ENCODE data around the gene SEMA3D.

SEMA3D gene

GRCh38 chr7:85184599-85185423 is 2.0 kb downstream of the SEMA3D start:
- no peak for DNase-seq (ENCODE audit: low read depth)

DNA sequence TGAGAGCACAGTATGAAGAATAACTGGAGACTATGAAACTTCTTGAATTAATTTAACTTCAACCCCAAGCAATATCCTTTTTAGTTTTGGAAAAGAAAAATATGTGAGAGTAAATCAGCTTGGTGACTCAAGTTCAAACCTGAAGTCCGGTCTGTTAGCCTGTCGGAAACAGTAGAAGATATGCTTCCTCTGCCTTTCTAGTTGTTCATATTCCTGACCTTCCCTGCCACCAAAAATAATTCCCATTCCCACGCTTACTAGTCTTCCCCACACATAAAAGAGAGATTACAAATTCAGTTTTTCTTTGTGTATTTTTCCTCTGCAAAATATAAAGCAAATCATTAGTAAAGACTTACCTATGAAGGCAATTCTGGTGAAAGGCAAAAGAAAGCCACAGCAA is 3.6 kb downstream of the SEMA3D start:
- DNase-seq (ENCODE audit: low read depth): no peak

DNA sequence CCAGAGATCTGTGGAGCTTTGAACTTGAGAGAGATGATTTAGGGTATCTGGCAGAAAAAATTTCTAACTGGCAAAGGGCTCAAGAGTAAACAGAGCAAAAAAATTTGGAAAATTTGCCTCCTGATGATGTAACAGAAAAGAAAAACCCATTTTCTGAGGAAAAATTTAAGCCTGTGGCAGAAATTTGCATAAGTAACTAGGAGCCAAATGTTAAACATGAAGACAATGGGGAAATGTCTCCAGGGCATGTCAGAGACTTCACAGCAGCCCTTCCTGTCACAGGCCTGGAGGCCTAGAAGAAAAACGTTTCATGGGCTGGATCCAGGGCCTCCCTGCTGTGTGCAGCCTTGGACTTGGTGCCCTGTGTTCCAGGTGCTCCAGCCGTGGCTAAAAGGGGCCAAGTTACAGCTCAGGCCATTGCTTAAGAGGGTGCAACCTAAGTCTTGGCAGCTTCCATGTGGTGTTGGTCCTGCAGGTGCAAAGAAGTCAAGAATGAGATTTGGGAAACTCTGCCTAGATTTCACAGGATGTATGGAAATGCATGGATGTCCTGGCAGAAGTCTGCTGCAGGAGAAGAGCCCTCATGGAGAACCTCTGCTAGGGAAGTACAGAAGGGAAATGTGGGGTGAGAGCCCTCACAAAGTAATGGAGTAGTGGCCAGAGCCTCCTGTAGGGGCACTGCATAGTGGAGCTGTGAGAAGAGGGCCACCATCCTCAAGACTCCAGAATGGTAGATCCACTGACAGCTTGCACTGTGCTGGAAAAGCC is 8.1 kb downstream of the SEMA3D start:
- no peak for DNase-seq (ENCODE audit: low read depth)

DNA sequence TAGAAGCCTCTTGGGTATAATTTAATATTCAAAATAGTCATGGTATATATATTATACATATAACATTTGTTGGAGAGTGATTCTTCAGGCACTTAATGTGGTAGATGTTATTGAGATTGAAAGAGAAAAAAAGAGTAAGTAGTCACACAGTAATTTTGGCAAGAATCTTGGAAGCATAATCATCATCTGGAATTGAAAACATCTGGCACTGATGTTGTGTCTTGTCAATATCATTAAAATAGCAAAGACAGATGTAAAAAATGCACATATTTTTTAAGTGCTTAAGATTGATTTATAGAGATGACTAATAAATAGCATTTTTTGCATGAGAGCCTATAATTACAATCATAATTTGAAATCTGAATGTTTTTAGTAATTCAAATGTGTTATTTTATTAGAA is 9.5 kb downstream of the SEMA3D start:
- DNase-seq (ENCODE audit: low read depth): no peak

DNA sequence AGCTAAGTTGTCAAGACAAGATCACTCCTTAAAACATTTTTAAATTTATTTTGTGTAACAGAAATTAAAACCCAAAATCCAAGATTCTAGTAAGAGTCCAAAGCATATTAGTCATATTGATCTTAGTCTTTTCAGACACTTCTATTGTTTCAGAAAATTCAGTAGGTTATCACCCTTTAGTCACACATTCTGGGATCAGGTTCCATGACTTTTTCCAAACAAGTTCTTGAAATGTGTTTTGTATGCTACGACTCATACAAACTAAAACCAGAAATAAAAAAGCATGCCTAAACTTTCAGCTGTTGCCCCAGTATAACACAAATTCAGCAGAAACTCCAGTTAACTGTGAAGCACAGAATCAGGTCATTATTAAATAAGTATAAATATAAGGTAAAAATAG is 10.7 kb downstream of the SEMA3D start:
- DNase-seq (ENCODE audit: low read depth): no peak

- no peak for DNase-seq (ENCODE audit: low read depth)
Measured at GRCh38 chr7:85175217-85175616, 11.6 kb downstream of the SEMA3D start.

- DNase-seq (ENCODE audit: low read depth): no peak
Measured at GRCh38 chr7:85172530-85172941, 14.3 kb downstream of the SEMA3D start.

DNA sequence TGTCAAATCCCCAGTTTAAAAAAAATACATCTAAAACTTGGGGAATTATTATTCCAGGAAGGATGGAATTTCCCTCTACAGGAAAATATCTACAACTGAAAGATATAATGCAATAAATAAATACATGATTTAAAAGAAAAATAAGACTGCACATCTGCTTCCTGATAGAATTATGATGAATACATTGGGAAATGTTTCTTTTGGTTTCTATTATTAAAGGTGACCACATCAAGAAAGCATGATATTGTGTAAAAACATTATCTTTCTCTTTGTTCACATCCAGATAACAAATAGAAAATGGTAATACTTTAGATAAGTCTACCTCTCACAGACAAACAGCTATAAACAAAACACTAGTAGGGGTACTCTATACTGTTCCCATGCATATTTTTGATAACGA is 19.2 kb downstream of the SEMA3D start:
- no peak for DNase-seq (ENCODE audit: low read depth)

DNA sequence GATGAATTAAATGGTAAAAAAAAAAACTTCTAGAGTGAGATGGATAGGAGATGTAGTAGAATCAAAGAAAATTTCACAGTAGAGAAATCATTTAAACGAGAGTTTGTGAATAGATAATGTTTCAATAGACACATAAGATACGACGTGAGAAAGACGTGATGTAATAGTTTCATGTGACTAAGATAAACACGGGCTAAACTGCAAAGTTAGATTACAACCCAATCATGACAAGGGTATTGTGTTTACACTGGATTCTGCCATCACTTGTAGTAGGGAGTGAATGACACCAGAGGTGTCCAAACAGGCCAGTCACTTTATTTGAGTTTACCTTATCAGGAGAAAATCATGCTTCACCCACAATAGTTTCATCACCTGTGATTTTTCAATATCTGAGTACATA is 21.6 kb downstream of the SEMA3D start:
- no peak for DNase-seq (ENCODE audit: low read depth)

DNA sequence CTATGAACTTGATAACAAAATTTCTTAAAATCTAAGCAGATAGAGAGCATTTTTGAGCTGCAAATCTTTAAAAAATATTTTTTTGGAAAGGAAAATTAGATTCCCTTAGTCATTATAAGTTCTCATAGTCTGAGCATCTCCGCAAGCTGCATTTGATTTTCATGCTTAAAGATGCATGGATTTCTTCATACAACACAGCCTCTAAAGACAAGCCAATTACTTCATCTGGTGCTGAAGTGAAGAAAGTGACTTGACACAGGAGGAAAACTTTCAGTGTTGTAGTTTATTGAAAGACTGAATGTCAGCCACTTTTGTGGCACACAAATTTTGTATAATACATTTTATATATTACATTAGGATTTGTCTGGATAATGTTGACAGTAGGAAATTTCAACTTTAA is 22.5 kb downstream of the SEMA3D start:
- no peak for DNase-seq (ENCODE audit: low read depth)

- DNase-seq (ENCODE audit: low read depth): no peak
Measured at GRCh38 chr7:85162721-85163120, 24.1 kb downstream of the SEMA3D start.

DNA sequence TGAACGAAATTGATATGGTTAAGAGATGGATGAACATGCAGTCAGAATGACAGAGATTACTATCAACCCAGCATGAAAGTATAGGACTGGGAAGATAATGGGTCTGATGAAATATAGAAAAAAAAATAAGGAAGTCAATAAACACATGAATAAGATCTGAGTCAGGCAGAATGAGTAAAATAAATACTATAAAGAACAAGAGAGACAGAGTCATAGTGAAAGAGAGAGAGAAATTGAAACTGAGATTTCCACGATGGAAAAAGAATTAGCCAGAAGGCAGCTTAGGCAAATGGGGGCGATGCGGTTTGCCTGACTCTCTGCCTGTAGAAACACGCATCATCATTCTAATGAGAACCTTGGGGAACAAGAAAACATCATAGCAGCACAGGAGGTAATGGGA is 26.6 kb downstream of the SEMA3D start:
- DNase-seq (ENCODE audit: low read depth): no peak

GRCh38 chr7:85159003-85159402 is 27.9 kb downstream of the SEMA3D start:
- DNase-seq (ENCODE audit: low read depth): no peak

- DNase-seq (ENCODE audit: low read depth): no peak
Measured at GRCh38 chr7:85156661-85157208, 30.1 kb downstream of the SEMA3D start.

DNA sequence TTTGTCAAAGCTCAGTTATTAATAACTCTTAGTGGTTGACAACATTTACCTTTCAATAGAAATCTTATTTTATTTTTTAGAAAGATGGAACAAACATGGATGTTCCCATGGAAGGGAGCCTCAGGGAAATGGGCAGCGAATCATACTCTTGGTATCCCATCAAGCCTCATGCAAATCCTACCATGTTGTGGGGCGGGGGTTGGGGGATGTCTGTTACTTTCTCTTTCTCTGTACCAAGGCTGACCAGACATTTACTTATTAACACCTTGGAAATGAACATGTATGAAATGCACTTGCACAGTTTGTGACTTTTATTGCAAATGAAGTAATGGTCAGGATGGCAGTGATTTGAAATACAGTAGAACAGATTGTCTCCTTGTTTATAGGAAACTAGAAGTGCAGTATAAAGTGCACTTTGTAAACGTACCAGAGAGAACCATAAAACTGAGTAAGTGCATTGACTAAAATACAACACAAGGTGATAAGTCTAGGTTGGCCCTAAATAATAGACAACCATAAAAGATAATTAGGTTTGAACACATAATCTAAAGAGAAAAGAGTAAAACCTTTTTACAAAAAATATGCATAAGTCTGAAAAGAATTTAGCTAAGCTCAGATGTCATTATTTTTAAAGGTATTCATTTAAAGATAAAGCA is 32.4 kb downstream of the SEMA3D start:
- DNase-seq (ENCODE audit: low read depth): no peak

- no peak for DNase-seq (ENCODE audit: low read depth)
Measured at GRCh38 chr7:85153715-85154114, 33.1 kb downstream of the SEMA3D start.

DNA sequence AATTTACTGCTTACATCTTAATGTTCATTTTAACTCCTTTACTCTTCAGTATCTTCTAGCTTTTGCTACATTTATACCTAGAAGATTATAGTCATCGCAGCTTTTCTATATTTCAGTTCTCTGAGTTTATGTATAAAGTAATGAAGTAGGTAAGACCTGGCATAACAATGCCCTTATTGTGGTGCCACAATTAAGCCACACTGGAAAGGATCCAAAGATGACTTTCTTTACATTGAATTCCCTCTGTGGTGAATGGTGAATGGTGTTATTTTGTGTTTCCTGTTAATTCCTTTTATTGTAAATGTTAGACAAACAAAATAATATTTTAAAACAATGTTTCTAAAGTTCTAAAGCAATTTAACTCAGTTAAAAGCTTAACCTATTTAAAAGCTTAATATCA is 36.2 kb downstream of the SEMA3D start:
- no peak for DNase-seq (ENCODE audit: low read depth)

- DNase-seq (ENCODE audit: low read depth): no peak
Measured at GRCh38 chr7:85144771-85145170, 42.1 kb downstream of the SEMA3D start.

- DNase-seq (ENCODE audit: low read depth): no peak
Measured at GRCh38 chr7:85135977-85136376, 50.9 kb downstream of the SEMA3D start.

GRCh38 chr7:85133560-85133959 is 53.3 kb downstream of the SEMA3D start:
- DNase-seq (ENCODE audit: low read depth): no peak

DNA sequence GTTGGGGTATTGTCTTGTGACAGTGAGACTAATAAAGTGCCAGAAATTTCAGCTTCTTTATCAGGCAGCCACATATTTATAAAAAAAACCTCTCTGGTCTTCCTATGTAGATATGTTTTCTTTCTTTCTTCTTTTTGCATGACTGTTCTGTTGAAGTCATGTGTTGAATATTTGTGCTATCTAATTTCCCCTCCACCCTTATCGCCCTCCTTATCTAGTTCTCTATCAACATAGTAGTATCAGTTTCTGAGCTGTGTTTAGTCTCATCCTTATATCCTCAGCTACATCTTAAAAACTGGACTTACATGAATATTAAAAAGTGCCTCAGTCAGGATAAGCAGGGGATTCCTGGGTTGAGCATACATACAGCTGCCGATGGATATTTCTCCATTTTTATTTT is 53.9 kb downstream of the SEMA3D start:
- DNase-seq (ENCODE audit: low read depth): no peak

DNA sequence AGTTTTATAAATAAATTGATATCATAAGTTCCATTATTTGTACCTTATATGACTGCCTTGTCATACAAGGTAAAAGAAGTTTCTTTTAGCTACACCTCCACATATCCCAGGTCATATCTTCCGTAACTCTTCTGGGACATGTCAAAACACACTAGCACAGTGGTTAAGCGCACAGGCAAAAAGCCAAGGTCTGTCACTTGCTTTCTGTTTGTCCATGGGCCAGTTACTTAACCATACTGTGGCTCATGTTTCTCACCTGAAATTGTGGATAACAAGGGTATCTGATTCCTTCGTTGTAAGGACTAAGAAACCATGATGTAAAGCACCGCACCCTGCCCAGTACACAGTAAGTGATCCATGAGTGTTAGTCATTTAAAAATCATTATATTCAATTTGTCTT is 56.2 kb downstream of the SEMA3D start:
- no peak for DNase-seq (ENCODE audit: low read depth)

- no peak for DNase-seq (ENCODE audit: low read depth)
Measured at GRCh38 chr7:85126383-85126782, 60.5 kb downstream of the SEMA3D start.
